Smooth muscle cell (in vitro differentiated cells): ENCODE results near the gene SHH. TPM values are rescaled to one million over a fixed set of nuclear protein-coding genes. Genes with fewer than 3 reads are reported as not detected.

Experiments used
- DNase-seq: peaks from one replicate; lab custom pipeline; 2025; ENCODE audit not compliant: unreplicated experiment; lab: John Stamatoyannopoulos, UW
- H2AFZ ChIP-seq: fragments of 200-600 bp; sonication (generic); 2 replicates; pipeline ENCODE4 v1.6.0; 2016; ENCODE audit warnings: antibody characterized with exemption, low read depth, mild to moderate bottlenecking
- H3F3A ChIP-seq: fragments of 200-600 bp; sonication (generic); 2 replicates; pipeline ENCODE4 v1.6.0; 2017; ENCODE audit warnings: antibody characterized with exemption, low read depth
- H3K27ac ChIP-seq: fragments of 200-600 bp; sonication (generic); 2 replicates; pipeline ENCODE4 v1.5.1; 2016; ENCODE audit warnings: low read depth, mild to moderate bottlenecking
- H3K27me3 ChIP-seq: fragments of 200-600 bp; sonication (generic); 2 replicates; pipeline ENCODE4 v1.6.1; 2016; ENCODE audit warnings: low read depth, mild to moderate bottlenecking
- H3K36me3 ChIP-seq: fragments of 200-600 bp; sonication (generic); 2 replicates; pipeline ENCODE4 v1.5.1; 2016; ENCODE audit warnings: low read depth
- H3K4me1 ChIP-seq: fragments of 200-600 bp; sonication (generic); 2 replicates; pipeline ENCODE4 v1.5.1; 2016; ENCODE audit warnings: low read depth
- H3K4me2 ChIP-seq: fragments of 200-600 bp; sonication (generic); 2 replicates; pipeline ENCODE4 v1.6.0; 2016; ENCODE audit warnings: mild to moderate bottlenecking
- H3K4me3 ChIP-seq: fragments of 200-600 bp; sonication (generic); 2 replicates; pipeline ENCODE4 v1.5.1; 2016; ENCODE audit warnings: mild to moderate bottlenecking
- H3K79me2 ChIP-seq: fragments of 200-600 bp; sonication (generic); 2 replicates; pipeline ENCODE4 v1.6.0; 2016; ENCODE audit warnings: low read depth, mild to moderate bottlenecking
- H3K9ac ChIP-seq: fragments of 200-600 bp; sonication (generic); 2 replicates; pipeline ENCODE4 v1.6.0; 2016; ENCODE audit warnings: low read depth
- H3K9me3 ChIP-seq: fragments of 200-600 bp; sonication (generic); replicated peaks from 2 replicates; pipeline ENCODE4 v1.5.1; 2016; ENCODE audit warnings: low read depth
- H4K20me1 ChIP-seq: fragments of 200-600 bp; sonication (generic); 2 replicates; pipeline ENCODE4 v1.6.0; 2016; ENCODE audit warnings: low read depth
- WGBS: methylation state at CpG from one replicate; pipeline ENCODE4 v1.1.7; 2016; ENCODE audit warnings: low lambda C conversion rate; 5-methylcytosine and 5-hydroxymethylcytosine counted together
- polyA plus RNA-seq: library from polyadenylated mRNA; unstranded; fragments of >200 nt; fragmentation: Nextera tagmentation; extraction: Ambion mirVana; gene quantifications from 2 replicates; pipeline ENCODE4 v1.2.1, GENCODE V29; 2016
- total RNA-seq: library from RNA; depleted of rRNA; stranded (reverse); fragments of >200 nt; gene quantifications from 2 replicates; pipeline ENCODE4 v1.2.3, GENCODE V29; 2014
- TF ChIP-seq, protein P1 (sequence below): fragments of 200-600 bp; sonication (generic); IDR thresholded peaks from 2 replicates; pipeline ENCODE4 v1.5.1; 2017; ENCODE audit warnings: borderline replicate concordance, mild to moderate bottlenecking, antibody characterized with exemption; ENCODE audit not compliant: insufficient read depth, poor library complexity, severe bottlenecking

The SHH gene
- total and polyA plus RNA-seq, 2 experiments from 2014 or later, result not detected

DNA sequence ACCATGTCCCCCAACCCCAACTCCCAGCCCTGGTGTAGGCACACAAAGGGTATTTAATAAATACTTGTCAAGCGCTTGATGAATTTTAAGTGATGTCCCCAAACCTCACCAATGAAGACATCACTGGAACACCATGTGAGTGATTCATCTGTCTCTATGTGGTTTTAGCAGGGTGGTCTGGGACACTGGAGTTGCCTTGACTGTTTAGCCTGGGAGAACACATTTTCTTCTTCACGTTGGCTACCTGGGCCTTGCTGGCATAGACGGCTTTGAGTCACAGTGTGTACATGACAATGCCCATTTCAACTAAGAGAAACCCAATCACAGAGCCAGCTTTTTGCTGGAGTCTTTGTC, 24.8 kb upstream of the SHH start:
- Histone ChIP-seq H3K27me3 (peaks cover 16% of the 10 kb centered on the region), H3K27ac (no peak overlapping the region), H3K79me2 (no peaks in the 10 kb centered on the region), H3K4me2 (no peak overlapping the region), H4K20me1 (no peaks in the 10 kb centered on the region), H3K36me3 (no peaks in the 10 kb centered on the region), H3K4me1 (no peaks in the 10 kb centered on the region), H2AFZ (no peak overlapping the region), H3K9ac (no peak overlapping the region), H3F3A (no peaks in the 10 kb centered on the region), H3K4me3 (no peak overlapping the region), H3K9me3 (no peaks in the 10 kb centered on the region)
- DNase-seq, result no peak
- WGBS, result 76% methylated on average over 3 of the region's 3 CpGs
- TF ChIP-seq, protein P1, sequence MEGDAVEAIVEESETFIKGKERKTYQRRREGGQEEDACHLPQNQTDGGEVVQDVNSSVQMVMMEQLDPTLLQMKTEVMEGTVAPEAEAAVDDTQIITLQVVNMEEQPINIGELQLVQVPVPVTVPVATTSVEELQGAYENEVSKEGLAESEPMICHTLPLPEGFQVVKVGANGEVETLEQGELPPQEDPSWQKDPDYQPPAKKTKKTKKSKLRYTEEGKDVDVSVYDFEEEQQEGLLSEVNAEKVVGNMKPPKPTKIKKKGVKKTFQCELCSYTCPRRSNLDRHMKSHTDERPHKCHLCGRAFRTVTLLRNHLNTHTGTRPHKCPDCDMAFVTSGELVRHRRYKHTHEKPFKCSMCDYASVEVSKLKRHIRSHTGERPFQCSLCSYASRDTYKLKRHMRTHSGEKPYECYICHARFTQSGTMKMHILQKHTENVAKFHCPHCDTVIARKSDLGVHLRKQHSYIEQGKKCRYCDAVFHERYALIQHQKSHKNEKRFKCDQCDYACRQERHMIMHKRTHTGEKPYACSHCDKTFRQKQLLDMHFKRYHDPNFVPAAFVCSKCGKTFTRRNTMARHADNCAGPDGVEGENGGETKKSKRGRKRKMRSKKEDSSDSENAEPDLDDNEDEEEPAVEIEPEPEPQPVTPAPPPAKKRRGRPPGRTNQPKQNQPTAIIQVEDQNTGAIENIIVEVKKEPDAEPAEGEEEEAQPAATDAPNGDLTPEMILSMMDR, result no peak

DNA sequence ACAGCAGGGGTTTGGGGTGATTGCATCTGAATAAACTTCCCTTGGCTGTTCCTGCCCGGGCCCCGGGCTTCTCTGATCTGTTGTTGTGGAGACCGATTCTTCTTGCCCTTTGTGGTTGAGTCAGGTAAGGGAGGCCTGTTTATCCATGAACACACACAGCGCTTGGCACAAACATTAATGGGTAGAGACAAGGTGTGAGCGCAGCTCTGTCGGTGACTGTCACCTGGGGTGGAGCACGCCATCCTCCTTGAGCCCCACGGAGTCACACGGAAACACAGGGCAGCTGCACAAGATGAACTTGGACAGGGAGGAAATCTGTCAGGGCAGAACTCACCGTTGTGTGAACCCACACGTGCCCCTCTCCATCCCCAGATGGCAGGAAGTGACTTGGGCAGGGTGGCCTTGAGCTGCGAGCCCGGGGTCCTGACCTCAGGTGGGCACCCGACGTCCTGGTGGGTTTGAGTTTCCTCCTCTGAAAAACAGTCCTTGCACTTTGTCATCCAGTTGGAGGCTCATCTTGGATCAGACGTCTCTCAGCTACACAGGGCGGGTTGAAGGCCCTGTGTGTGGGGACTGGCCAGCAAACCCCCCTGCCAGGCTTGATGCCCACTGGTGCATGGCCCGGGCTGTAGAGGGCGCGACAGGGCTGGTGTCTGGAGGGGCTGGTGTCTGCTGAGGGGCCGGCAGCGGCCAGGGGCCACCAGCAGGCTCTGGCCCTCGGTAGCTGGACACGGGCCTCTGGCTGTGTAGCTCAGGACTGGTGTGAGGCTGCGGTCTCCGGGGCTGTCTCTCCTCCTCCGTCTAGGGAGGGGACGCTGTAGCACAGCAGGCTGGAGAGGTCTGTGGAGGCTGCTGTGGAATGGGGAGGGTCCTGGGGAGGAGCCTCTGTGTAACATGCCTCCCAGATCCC, 24.2 kb upstream of the SHH start:
- TF ChIP-seq, protein P1, result no peak
- Histone ChIP-seq H2AFZ (no peak overlapping the region), H3K4me2 (no peak overlapping the region), H3K4me1 (no peaks in the 10 kb centered on the region), H3K9me3 (no peaks in the 10 kb centered on the region), H3K9ac (no peak overlapping the region), H3K36me3 (no peaks in the 10 kb centered on the region), H3K79me2 (no peaks in the 10 kb centered on the region), H3K4me3 (no peak overlapping the region), H3F3A (no peaks in the 10 kb centered on the region), H3K27ac (no peak overlapping the region), H3K27me3 (peaks cover 17% of the 10 kb centered on the region), H4K20me1 (no peaks in the 10 kb centered on the region)
- no peak for DNase-seq
- 92% methylated on average over 28 of the region's 28 CpGs for WGBS

DNA sequence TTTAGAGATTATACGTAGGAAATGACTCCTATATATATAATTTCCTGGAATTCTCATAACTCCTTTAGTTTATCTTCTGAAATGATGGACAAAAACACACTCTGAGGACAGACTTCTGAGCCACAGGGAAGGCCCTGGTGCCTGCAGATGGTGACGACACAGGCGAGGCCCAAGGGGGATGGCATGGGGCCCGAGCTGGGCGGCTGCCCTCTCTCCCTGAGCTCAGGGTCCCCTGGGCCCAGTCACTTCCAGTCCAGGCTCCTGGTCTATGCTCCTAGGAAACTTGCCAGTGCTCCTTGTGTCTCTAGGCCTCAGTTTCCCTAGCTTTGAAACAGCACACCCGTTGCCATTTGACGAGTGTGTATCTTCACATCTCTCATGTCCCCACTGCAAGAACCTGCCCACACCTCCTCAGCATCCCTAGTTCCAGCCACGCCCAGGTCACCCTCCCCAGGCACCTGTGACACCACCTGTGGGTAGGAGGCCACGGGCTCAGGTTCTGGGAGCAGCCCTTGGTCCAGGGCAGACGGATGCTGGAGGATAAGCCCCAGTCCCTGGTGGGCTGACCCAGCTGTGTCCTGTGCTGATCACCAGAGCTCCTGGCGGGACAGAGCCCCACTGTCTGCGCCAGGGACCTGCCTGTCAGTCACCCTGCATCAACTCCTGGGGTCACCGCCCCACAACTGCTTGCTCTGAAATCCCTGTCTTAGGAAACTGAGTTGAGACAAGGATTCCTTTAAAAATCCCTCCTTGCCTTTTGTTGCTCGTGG, 23.4 kb upstream of the SHH start:
- TF ChIP-seq, protein P1, result no peak
- H3K9me3 ChIP-seq, result no peaks in the 10 kb centered on the region
- no peaks in the 10 kb centered on the region for H3K79me2 ChIP-seq
- no peaks in the 10 kb centered on the region for H4K20me1 ChIP-seq
- DNase-seq, result no peak
- no peak overlapping the region for H3K4me2 ChIP-seq
- no peaks in the 10 kb centered on the region for H3K36me3 ChIP-seq
- H2AFZ ChIP-seq, result no peak overlapping the region
- H3K9ac ChIP-seq, result no peak overlapping the region
- WGBS, result 86% methylated on average over 14 of the region's 14 CpGs
- no peaks in the 10 kb centered on the region for H3F3A ChIP-seq
- H3K4me3 ChIP-seq, result no peak overlapping the region
- H3K27me3 ChIP-seq, result peaks cover 17% of the 10 kb centered on the region
- no peaks in the 10 kb centered on the region for H3K4me1 ChIP-seq
- H3K27ac ChIP-seq, result no peak overlapping the region
